SU-DHL-6 (cell line): ENCODE results near the gene SLC19A1.

Source experiments
- H2AFZ ChIP-seq: fragments of 200-600 bp; sonication (generic); 2 replicates; pipeline ENCODE4 v1.6.1; 2014; ENCODE audit warnings: low read depth, mild to moderate bottlenecking, moderate library complexity, mixed read lengths, antibody characterized with exemption, low read length; ENCODE audit not compliant: severe bottlenecking
- H3F3A ChIP-seq: fragments of 200-600 bp; shearing (Covaris generic); 2 replicates; pipeline ENCODE4 v1.6.0; 2016; ENCODE audit warnings: antibody characterized with exemption, mild to moderate bottlenecking; ENCODE audit not compliant: insufficient read depth
- H3K27ac ChIP-seq: fragments of 200-600 bp; sonication (generic); 2 replicates; pipeline ENCODE4 v1.5.1; 2016; ENCODE audit warnings: low read depth, mild to moderate bottlenecking, low read length, moderate library complexity, mixed read lengths
- H3K27me3 ChIP-seq: fragments of 200-600 bp; sonication (generic), shearing (Covaris generic); 2 replicates; pipeline ENCODE4 v1.6.0; 2014; ENCODE audit warnings: mild to moderate bottlenecking, low read length
- H3K36me3 ChIP-seq: fragments of 200-600 bp; sonication (generic); 2 replicates; pipeline ENCODE4 v1.6.1; 2014; ENCODE audit warnings: mild to moderate bottlenecking, low read length, mixed read lengths
- H3K4me2 ChIP-seq: fragments of 300-600, 200-600 bp; shearing (Covaris generic), sonication (generic); 2 replicates; pipeline ENCODE4 v1.6.0; 2014; ENCODE audit warnings: low read length, low read depth, mild to moderate bottlenecking; ENCODE audit not compliant: poor library complexity, severe bottlenecking
- H3K4me3 ChIP-seq: fragments of 200-600 bp; sonication (generic); 2 replicates; pipeline ENCODE4 v1.5.1; 2014; ENCODE audit warnings: antibody characterized with exemption, low read length, mild to moderate bottlenecking, mixed read lengths; ENCODE audit not compliant: insufficient read depth, poor library complexity, severe bottlenecking
- H3K79me2 ChIP-seq: fragments of 200-600 bp; sonication (generic); 2 replicates; pipeline ENCODE4 v1.6.1; 2014; ENCODE audit warnings: mild to moderate bottlenecking, low read length, moderate library complexity; ENCODE audit not compliant: insufficient read depth
- H3K9ac ChIP-seq: fragments of 200-600 bp; sonication (generic); 2 replicates; pipeline ENCODE4 v1.7.0; 2014; ENCODE audit warnings: mild to moderate bottlenecking, low read length
- H3K9me2 ChIP-seq: fragments of 200-600 bp; sonication (generic); replicated peaks from 2 replicates; pipeline ENCODE4 v1.6.1; 2014; ENCODE audit warnings: low read length; ENCODE audit not compliant: insufficient read depth
- H3K9me3 ChIP-seq: fragments of 200-600 bp; sonication (generic); 2 replicates; pipeline ENCODE4 v1.6.1; 2014; ENCODE audit warnings: low read length, mixed read lengths; ENCODE audit not compliant: insufficient read depth
- H4K20me1 ChIP-seq: fragments of 200-600 bp; sonication (generic); 2 replicates; pipeline ENCODE4 v1.6.1; 2014; ENCODE audit warnings: low read depth, mild to moderate bottlenecking, antibody characterized with exemption, low read length, moderate library complexity, mixed read lengths
- EZH2phosphoT487 ChIP-seq: fragments of 200-600 bp; sonication (generic), shearing (Covaris generic); conservative IDR thresholded peaks from 2 replicates; pipeline ENCODE4 v1.6.1; 2018; ENCODE audit warnings: mild to moderate bottlenecking, antibody characterized with exemption, low read length, moderate library complexity, mixed read lengths
- TF ChIP-seq, protein P1 (sequence below): fragments of 200-600 bp; sonication (generic); IDR thresholded peaks from one replicate; pipeline ENCODE4 v1.5.1; 2017; ENCODE audit warnings: antibody characterized with exemption, mild to moderate bottlenecking, low read length, moderate library complexity; ENCODE audit not compliant: insufficient read depth, poor library complexity, severe bottlenecking

The SLC19A1 gene

GRCh38 chr21:45572231-45572630 is 30.0 kb upstream of the SLC19A1 start:
- no peaks in the 10 kb centered on the region for H3K27me3 ChIP-seq
- no peaks in the 10 kb centered on the region for H4K20me1 ChIP-seq
- no peak overlapping the region for H3K27ac ChIP-seq

GRCh38 chr21:45571641-45572040 is 29.4 kb upstream of the SLC19A1 start:
- Histone ChIP-seq H3K4me2 (no peak overlapping the region), H3K4me3 (no peak overlapping the region), H3K9me3 (no peaks in the 10 kb centered on the region), H3K27ac (no peak overlapping the region), H2AFZ (no peak overlapping the region), H4K20me1 (no peaks in the 10 kb centered on the region), H3K9me2 (no peaks in the 10 kb centered on the region), H3F3A (no peaks in the 10 kb centered on the region), H3K27me3 (no peaks in the 10 kb centered on the region), H3K79me2 (no peaks in the 10 kb centered on the region), H3K36me3 (no peaks in the 10 kb centered on the region), H3K9ac (no peak overlapping the region)
- TF ChIP-seq EZH2phosphoT487: no peak
- TF ChIP-seq, protein P1, sequence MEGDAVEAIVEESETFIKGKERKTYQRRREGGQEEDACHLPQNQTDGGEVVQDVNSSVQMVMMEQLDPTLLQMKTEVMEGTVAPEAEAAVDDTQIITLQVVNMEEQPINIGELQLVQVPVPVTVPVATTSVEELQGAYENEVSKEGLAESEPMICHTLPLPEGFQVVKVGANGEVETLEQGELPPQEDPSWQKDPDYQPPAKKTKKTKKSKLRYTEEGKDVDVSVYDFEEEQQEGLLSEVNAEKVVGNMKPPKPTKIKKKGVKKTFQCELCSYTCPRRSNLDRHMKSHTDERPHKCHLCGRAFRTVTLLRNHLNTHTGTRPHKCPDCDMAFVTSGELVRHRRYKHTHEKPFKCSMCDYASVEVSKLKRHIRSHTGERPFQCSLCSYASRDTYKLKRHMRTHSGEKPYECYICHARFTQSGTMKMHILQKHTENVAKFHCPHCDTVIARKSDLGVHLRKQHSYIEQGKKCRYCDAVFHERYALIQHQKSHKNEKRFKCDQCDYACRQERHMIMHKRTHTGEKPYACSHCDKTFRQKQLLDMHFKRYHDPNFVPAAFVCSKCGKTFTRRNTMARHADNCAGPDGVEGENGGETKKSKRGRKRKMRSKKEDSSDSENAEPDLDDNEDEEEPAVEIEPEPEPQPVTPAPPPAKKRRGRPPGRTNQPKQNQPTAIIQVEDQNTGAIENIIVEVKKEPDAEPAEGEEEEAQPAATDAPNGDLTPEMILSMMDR: no peak

More at GRCh38 chr21:45572231-45572630, 30.0 kb upstream of the SLC19A1 start:
- no peak overlapping the region for H2AFZ ChIP-seq
- no peaks in the 10 kb centered on the region for H3K9me2 ChIP-seq
- no peaks in the 10 kb centered on the region for H3K36me3 ChIP-seq
- no peak overlapping the region for H3K4me2 ChIP-seq
- H3K9me3 ChIP-seq: no peaks in the 10 kb centered on the region
- no peak overlapping the region for H3K4me3 ChIP-seq
- TF ChIP-seq, protein P1: no peak
- no peak for TF ChIP-seq EZH2phosphoT487
- H3F3A ChIP-seq: no peaks in the 10 kb centered on the region
- H3K79me2 ChIP-seq: no peaks in the 10 kb centered on the region
- H3K9ac ChIP-seq: no peak overlapping the region

- H4K20me1 ChIP-seq: no peaks in the 10 kb centered on the region
- TF ChIP-seq EZH2phosphoT487: no peak
- TF ChIP-seq, protein P1: no peak
- H3K36me3 ChIP-seq: no peaks in the 10 kb centered on the region
- no peaks in the 10 kb centered on the region for H3K27me3 ChIP-seq
- H3K4me2 ChIP-seq: no peak overlapping the region
- no peak overlapping the region for H2AFZ ChIP-seq
- no peak overlapping the region for H3K4me3 ChIP-seq
- no peak overlapping the region for H3K9ac ChIP-seq
- H3K27ac ChIP-seq: no peak overlapping the region
- no peaks in the 10 kb centered on the region for H3K9me2 ChIP-seq
- H3K9me3 ChIP-seq: no peaks in the 10 kb centered on the region
- H3K79me2 ChIP-seq: no peaks in the 10 kb centered on the region
- H3F3A ChIP-seq: no peaks in the 10 kb centered on the region
These were observed 28.8 kb upstream of the SLC19A1 start for GRCh38 chr21:45570826-45571601.
